BLaER1 treated with 17β-estradiol and CSF1 and Interleukin-3, amounts not matched to agents 10 nM and 100 nM (cell line): Measurements from ENCODE around the gene LRP3.
"Not testable (repeated sequence)": the region's sequence is repeated elsewhere in the genome, so short reads cannot be mapped to it uniquely, and the experiment has no call there.

Source experiments
- H3K27ac ChIP-seq, 11 experiments: shearing (Covaris generic); formaldehyde crosslinking; 2 replicates each; pipeline ENCODE4 v1.8.1; 2022
- H3K27me3 ChIP-seq, 11 experiments: shearing (Covaris generic); formaldehyde crosslinking; 2 replicates each; pipeline ENCODE4 v1.8.1; 2022
- H3K36me3 ChIP-seq, 11 experiments: shearing (Covaris generic); formaldehyde crosslinking; 2 replicates each; pipeline ENCODE4 v1.8.1; 2022
- H3K4me1 ChIP-seq, 10 experiments: shearing (Covaris generic); formaldehyde crosslinking; 2 replicates each; pipeline ENCODE4 v1.8.1; 2022
- H3K4me2 ChIP-seq, 11 experiments: shearing (Covaris generic); formaldehyde crosslinking; 2 replicates each; pipeline ENCODE4 v1.8.1; 2022
- H3K4me3 ChIP-seq, 10 experiments: shearing (Covaris generic); formaldehyde crosslinking; 2 replicates each; pipeline ENCODE4 v1.8.1; 2022
- H3K9ac ChIP-seq, 11 experiments: shearing (Covaris generic); formaldehyde crosslinking; 2 replicates each; pipeline ENCODE4 v1.8.1; 2022
- H3K9me3 ChIP-seq, 11 experiments: shearing (Covaris generic); formaldehyde crosslinking; replicated peaks in 1 of 11; 2 replicates each; pipeline ENCODE4 v1.8.1; 2022
- H4K20me1 ChIP-seq, 11 experiments: shearing (Covaris generic); formaldehyde crosslinking; 2 replicates each; pipeline ENCODE4 v1.8.1; 2022
- Cebpa-rat ChIP-seq, 11 experiments: shearing (Covaris generic); IDR thresholded peaks; 2 replicates each; pipeline ENCODE4 v1.8.1; 2022

Gene LRP3, protein sequence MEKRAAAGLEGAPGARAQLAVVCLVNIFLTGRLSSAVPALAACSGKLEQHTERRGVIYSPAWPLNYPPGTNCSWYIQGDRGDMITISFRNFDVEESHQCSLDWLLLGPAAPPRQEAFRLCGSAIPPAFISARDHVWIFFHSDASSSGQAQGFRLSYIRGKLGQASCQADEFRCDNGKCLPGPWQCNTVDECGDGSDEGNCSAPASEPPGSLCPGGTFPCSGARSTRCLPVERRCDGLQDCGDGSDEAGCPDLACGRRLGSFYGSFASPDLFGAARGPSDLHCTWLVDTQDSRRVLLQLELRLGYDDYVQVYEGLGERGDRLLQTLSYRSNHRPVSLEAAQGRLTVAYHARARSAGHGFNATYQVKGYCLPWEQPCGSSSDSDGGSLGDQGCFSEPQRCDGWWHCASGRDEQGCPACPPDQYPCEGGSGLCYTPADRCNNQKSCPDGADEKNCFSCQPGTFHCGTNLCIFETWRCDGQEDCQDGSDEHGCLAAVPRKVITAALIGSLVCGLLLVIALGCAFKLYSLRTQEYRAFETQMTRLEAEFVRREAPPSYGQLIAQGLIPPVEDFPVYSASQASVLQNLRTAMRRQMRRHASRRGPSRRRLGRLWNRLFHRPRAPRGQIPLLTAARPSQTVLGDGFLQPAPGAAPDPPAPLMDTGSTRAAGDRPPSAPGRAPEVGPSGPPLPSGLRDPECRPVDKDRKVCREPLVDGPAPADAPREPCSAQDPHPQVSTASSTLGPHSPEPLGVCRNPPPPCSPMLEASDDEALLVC

DNA sequence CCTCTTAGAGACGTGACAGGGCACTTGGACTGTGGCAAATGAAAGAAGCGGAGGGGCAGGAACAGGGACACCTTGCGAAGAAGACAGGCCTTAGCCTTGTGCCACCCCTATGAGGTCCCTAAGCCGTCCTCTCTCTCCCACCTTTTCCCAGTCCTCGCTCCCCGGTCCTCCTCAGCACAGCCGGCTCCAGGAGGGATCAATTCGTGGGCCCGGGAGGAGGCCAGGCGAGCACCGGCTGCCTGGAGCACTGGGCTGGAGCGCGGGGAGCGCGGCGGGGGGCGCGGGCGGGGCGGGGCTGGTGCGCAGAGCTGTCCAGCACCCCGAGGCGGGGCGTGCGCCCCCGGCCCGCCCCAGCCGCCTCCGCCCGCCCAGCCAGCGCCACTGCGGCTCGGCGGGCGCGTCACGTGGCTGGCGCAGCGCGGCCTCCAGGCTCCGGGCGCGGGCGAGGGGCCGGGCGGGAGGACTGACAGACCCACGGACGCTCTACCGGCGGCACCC, at the start of gene LRP3:
Gene LRP3 (plus strand): TSS at position 466 of the 498 bp plus-strand sequence. CDS start 456 bp downstream, outside the sequence.
- peak within 1 kb of the TSS; percentile 86 to 99 (median 94) for H3K4me3 ChIP-seq
- H3K27me3 ChIP-seq, result no peaks in the 10 kb centered on the region
- peaks cover 0 to 45% (median 38%) of the 10 kb centered on the region in 11 experiments; a peak in 19 of 22 replicates for H4K20me1 ChIP-seq
- peaks cover 18 to 28% (median 26%) of the 10 kb centered on the region in 11 experiments; a peak in 21 of 22 replicates for H3K36me3 ChIP-seq
- peak within 1 kb of the TSS; percentile 88 to 99 (median 95) for H3K4me2 ChIP-seq
- no peaks in the 10 kb centered on the region for H3K9me3 ChIP-seq
- peak within 1 kb of the TSS; percentile 73 to 92 (median 87) for H3K27ac ChIP-seq
- peak within 1 kb of the TSS; percentile 84 to 97 (median 93) for H3K9ac ChIP-seq
- no peak for TF ChIP-seq Cebpa-rat (IDR thresholded peaks at IDR 0.05)
- peaks cover 27 to 68% (median 40%) of the 10 kb centered on the region in 10 experiments for H3K4me1 ChIP-seq

DNA sequence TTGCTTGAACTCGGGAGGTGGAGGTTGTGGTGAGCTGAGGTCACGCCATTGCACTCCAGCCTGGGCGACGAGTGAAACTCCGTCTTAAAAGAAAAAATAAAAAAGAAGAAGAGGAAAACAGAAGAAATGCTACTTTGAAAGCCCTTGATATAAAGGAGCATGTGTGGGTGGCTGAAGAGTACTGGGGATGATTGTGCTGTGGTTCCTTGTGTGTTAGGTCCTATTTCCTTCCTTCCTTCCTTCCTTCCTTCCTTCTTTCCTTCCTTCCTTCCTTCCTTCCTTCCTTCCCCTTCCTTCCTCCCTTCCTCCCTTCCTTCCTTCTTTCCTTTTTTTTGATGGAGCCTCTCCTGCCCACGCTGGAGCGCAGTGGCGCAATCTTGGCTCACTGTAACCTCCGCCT, 47.9 kb upstream of the LRP3 start:
- no peak for TF ChIP-seq Cebpa-rat (IDR thresholded peaks at IDR 0.05)
- Histone ChIP-seq H3K27ac (peak overlapping the region in 5 of 11 experiments; percentile 17 to 65 (median 53); a peak in 7 of 22 replicates), H4K20me1 (no peaks in the 10 kb centered on the region), H3K9me3 (peaks cover 0 to 6% (median 0%) of the 10 kb centered on the region in 11 experiments; a peak in 5 of 22 replicates), H3K27me3 (no peaks in the 10 kb centered on the region), H3K4me2 (peak overlapping the region; percentile 28 to 72 (median 61)), H3K9ac (peak overlapping the region in 2 of 11 experiments; percentile 29 to 41; a peak in 3 of 22 replicates), H3K36me3 (no peaks in the 10 kb centered on the region), H3K4me3 (no peak overlapping the region), H3K4me1 (peaks cover 12 to 72% (median 59%) of the 10 kb centered on the region in 10 experiments)

DNA sequence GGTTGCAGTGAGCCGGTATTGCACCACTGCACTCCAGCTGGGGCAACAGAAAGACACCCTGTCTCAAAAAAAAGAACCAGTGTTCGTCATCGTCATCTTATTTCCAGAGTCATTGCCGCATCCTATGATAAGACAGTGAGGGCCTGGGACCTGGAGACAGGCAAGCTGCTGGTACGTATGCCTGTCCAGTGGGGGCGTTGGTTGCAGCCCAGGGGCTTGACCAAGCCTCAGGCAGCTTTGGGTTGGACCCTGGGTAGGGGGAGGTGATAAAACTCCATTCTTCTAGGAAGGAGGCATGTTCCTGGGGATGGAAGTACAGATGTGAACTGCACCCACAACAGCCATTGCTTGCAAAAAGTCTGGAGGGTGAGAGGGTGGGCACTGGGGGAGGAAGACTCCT, 46.6 kb upstream of the LRP3 start:
- H3K36me3 ChIP-seq, result no peaks in the 10 kb centered on the region
- H4K20me1 ChIP-seq, result no peaks in the 10 kb centered on the region
- TF ChIP-seq Cebpa-rat (IDR thresholded peaks at IDR 0.05), result no peak
- no peaks in the 10 kb centered on the region for H3K27me3 ChIP-seq
- H3K4me2 ChIP-seq, result peak overlapping the region in 8 of 11 experiments; percentile 39 to 72 (median 63); a peak in 10 of 22 replicates
- peaks cover 0 to 6% (median 0%) of the 10 kb centered on the region in 11 experiments; a peak in 5 of 22 replicates for H3K9me3 ChIP-seq
- H3K27ac ChIP-seq, result peak overlapping the region in 3 of 11 experiments; percentile 35 to 55 (median 35); a peak in 4 of 22 replicates
- H3K4me1 ChIP-seq, result peaks cover 12 to 80% (median 66%) of the 10 kb centered on the region in 10 experiments
- no peak overlapping the region for H3K4me3 ChIP-seq
- no peak overlapping the region for H3K9ac ChIP-seq

DNA sequence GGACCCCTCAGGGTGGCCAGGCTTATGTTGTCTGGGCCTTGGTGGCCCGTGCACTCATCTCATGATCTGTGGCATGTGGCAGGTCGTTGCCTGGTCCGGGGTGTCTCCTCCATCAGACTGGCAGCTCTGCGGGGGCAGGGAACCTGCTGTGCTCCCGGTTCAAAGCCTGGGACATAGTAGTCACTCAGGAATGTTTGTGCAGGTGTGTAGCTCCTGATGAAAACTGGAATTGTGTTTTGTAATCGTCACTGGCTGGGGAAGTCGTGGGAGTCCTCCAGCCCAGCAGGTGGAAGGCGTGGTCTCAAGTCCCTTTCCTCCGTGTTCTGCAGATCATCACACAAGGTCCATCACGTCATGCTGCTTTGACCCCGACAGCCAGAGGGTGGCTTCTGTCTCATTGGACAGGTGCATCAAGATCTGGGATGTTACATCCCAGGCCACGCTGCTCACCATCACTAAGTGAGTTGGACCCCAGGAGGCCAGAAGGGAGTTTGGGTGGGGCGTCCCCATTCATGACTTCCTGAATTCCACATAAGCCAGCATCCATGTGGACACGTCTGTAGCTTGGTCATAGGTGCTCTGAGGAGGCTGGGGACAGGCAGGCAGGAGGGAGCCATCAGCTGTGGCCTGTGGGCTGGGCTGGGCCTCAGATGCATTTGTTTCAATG, 43.1 kb upstream of the LRP3 start:
- TF ChIP-seq Cebpa-rat (IDR thresholded peaks at IDR 0.05), result no peak
- no peak overlapping the region for H3K9ac ChIP-seq
- H3K4me3 ChIP-seq, result no peak overlapping the region
- H3K4me2 ChIP-seq, result peak overlapping the region in 2 of 11 experiments; percentile 4 to 5; a peak in 3 of 22 replicates
- no peak overlapping the region for H3K27ac ChIP-seq
- no peaks in the 10 kb centered on the region for H3K27me3 ChIP-seq
- H4K20me1 ChIP-seq, result no peaks in the 10 kb centered on the region
- H3K9me3 ChIP-seq, result peaks cover 0 to 4% (median 0%) of the 10 kb centered on the region in 11 experiments; a peak in 5 of 22 replicates
- H3K4me1 ChIP-seq, result peaks cover 3 to 62% (median 42%) of the 10 kb centered on the region in 10 experiments
- no peaks in the 10 kb centered on the region for H3K36me3 ChIP-seq

DNA sequence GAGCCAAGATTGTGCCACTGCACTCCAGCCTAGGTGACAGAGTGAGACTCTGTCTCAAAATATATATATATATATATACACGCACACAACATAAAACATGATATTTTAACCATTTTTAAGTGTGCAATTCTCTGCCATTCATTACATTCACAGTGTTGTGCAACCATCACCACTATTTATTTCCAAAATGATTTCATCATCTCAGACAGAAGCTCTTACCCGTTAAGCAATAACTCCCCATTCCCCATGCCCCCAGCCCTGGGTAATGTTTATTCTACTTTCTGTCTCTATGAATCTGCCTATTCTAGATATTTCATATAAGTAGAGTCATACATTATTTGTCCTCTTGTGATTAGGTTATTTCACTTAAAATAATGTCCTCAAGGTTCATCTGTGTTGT, 42.0 kb upstream of the LRP3 start:
- H3K36me3 ChIP-seq, result no peaks in the 10 kb centered on the region
- peak in 2 of 11 experiments; percentile 10 to 11; a peak in 1 of 22 replicates for TF ChIP-seq Cebpa-rat (IDR thresholded peaks at IDR 0.05)
- no peak overlapping the region for H3K4me3 ChIP-seq
- H3K27me3 ChIP-seq, result no peaks in the 10 kb centered on the region
- H3K9me3 ChIP-seq, result no peaks in the 10 kb centered on the region
- H3K4me2 ChIP-seq, result peak overlapping the region in 1 of 11 experiments; percentile 12; a peak in 3 of 22 replicates
- H3K27ac ChIP-seq, result 0 out of 22 replicates have a peak overlapping the region, but pooled peaks of 2 of the 11 experiments have one; percentile 5 to 16
- H3K4me1 ChIP-seq, result peaks cover 6 to 58% (median 32%) of the 10 kb centered on the region in 10 experiments; a peak in 17 of 20 replicates
- H4K20me1 ChIP-seq, result no peaks in the 10 kb centered on the region
- no peak overlapping the region for H3K9ac ChIP-seq

DNA sequence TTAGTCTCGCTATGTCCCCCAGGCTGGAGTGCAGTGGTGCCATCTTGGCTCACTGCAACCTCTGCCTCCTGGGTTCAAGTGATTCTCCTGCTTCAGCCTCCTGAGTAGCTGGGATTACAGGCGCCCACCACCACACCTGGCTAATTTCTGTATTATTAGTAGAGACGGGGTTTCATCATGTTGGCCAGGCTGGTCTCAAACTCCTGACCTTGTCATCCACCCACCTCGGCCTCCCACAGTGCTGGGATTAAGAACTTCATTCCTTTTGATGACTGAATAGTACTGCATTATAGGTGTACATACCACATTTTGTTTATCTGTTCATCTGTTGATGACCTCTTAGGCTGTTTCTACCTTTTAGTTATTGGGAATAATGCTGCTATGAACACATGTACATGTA, 41.5 kb upstream of the LRP3 start:
- Histone ChIP-seq H3K4me2 (peak overlapping the region in 2 of 11 experiments; percentile 3 to 12; a peak in 2 of 22 replicates), H3K27ac (0 out of 22 replicates have a peak overlapping the region, but pooled peaks of 2 of the 11 experiments have one; percentile 5 to 16), H3K4me1 (peaks cover 6 to 54% (median 27%) of the 10 kb centered on the region in 10 experiments)
- H3K27me3 ChIP-seq, H4K20me1 ChIP-seq, H3K4me3 ChIP-seq, H3K36me3 ChIP-seq, H3K9me3 ChIP-seq, H3K9ac ChIP-seq: not testable (repeated sequence)

DNA sequence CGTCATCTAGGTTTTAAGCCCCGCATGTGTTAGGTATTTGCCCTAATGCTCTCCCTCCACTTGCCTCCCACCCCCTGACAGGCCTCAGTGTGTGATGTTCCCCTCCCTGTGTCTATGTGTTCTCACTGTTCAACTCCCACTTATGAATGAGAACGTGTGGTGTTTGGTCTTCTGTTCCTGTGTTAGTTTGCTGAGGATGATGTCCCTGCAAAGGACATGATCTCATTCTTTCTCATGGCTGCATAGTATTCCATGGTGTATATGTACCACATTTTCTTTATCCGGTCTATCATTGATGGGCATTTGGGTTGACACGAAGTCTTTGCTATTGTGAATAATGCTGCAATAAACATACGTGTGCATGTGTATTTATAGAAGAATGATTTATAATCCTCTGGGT, 39.8 kb upstream of the LRP3 start:
- H3K9ac ChIP-seq, H3K4me3 ChIP-seq, H3K27me3 ChIP-seq, H3K36me3 ChIP-seq, H3K4me2 ChIP-seq, H3K27ac ChIP-seq, H3K9me3 ChIP-seq, H4K20me1 ChIP-seq: not testable (repeated sequence)
- H3K4me1 ChIP-seq, result peaks cover 13 to 63% (median 37%) of the 10 kb centered on the region in 10 experiments

DNA sequence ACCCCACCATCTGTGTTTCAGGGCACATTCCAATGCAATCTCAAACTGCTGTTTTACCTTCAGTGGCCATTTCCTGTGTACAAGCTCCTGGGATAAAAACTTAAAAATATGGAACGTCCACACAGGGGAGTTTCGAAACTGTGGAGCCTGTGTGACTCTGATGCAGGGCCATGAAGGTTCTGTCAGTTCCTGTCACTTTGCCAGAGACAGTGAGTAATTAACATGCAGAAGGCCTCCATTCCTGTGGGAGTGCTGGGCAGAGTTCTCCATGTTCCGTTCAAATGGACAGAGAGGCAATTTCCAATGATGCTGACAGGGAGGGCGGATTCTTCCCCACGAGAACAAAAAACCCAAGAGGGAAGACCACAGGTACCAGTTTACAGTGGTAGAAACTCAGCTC, 37.8 kb upstream of the LRP3 start:
- TF ChIP-seq Cebpa-rat (IDR thresholded peaks at IDR 0.05), result no peak
- Histone ChIP-seq H3K9ac (no peak overlapping the region), H3K36me3 (no peaks in the 10 kb centered on the region; a peak in 1 of 22 replicates), H3K9me3 (peaks cover 0 to 14% (median 12%) of the 10 kb centered on the region in 11 experiments; a peak in 11 of 22 replicates), H3K4me1 (peaks cover 28 to 64% (median 46%) of the 10 kb centered on the region in 10 experiments), H3K27ac (no peak overlapping the region), H3K4me2 (peak overlapping the region in 4 of 11 experiments; percentile 6 to 45 (median 25); a peak in 6 of 22 replicates), H4K20me1 (no peaks in the 10 kb centered on the region), H3K4me3 (no peak overlapping the region), H3K27me3 (no peaks in the 10 kb centered on the region)
